ENCODE measurements around the gene MYH1. TPM values are rescaled to one million over a fixed set of nuclear protein-coding genes. Genes with fewer than 3 reads are reported as not detected.

MYH1 gene
- total and polyA plus RNA-seq, 10 of the 15 experiments (the other 5 are each of a cell fraction or from before 2014, with no cell fraction given) = 0.01 TPM; not detected in 9

GRCh38 chr17:10499950-10500349 is 18.4 kb downstream of the MYH1 start:
- WGBS (ENCODE audit: insufficient coverage, insufficient replicate concordance, low lambda C conversion rate, missing lambda C conversion rate) = 51% methylated on average over 3 of the region's 3 CpGs
- no peak for ATAC-seq
- TF ChIP-seq MYB (IDR thresholded peaks at IDR 0.05; ENCODE audit: borderline replicate concordance, low read depth, low read length) = no peak
- no peak for TF ChIP-seq KAT2A (conservative IDR thresholded peaks at IDR 0.05; ENCODE audit: control insufficient read depth, low read depth, low read length)
- TF ChIP-seq SREBF2 (IDR thresholded peaks at IDR 0.05; ENCODE audit: low read length) = no peak
- TF ChIP-seq SMARCA5 (IDR thresholded peaks at IDR 0.05) = no peak
- no peak for TF ChIP-seq EP300 (IDR thresholded peaks at IDR 0.05; ENCODE audit: borderline replicate concordance in 1 of 2, control insufficient read depth in 1 of 2, low read depth in 2 of 2, low read length in 2 of 2)
- TF ChIP-seq NRF1 (conservative IDR thresholded peaks at IDR 0.05; ENCODE audit: low read depth, low read length) = no peak
- TF ChIP-seq GATAD2B (conservative IDR thresholded peaks at IDR 0.05; ENCODE audit: low read depth) = no peak
- TF ChIP-seq CBX5 (IDR thresholded peaks at IDR 0.05; ENCODE audit: low read depth) = no peak
- no peak for TF ChIP-seq PBX3 (IDR thresholded peaks at IDR 0.05; ENCODE audit: insufficient replicate concordance, low read depth, low read length)
- no peak for TF ChIP-seq CHD2 (IDR thresholded peaks at IDR 0.05; ENCODE audit: borderline replicate concordance, low read depth, low read length)
- TF ChIP-seq BRCA1 (IDR thresholded peaks at IDR 0.05; ENCODE audit: low read depth, low read length) = no peak
- TF ChIP-seq RFX5 (IDR thresholded peaks at IDR 0.05; ENCODE audit: low read depth, low read length) = no peak
- TF ChIP-seq USF2 (IDR thresholded peaks at IDR 0.05; ENCODE audit: borderline replicate concordance, low read depth, low read length) = no peak
- Histone ChIP-seq H3K9ac (ENCODE audit: control insufficient read depth, insufficient read depth, low read length) (no peak overlapping the region), H3K27me3 (replicated peaks in 1 of 2; ENCODE audit: control insufficient read depth in 2 of 2, insufficient read depth in 2 of 2, low read length in 1 of 2) (0 out of 4 replicates have a peak, but pooled peaks cover 0 to 1% of the 10 kb centered on the region in 2 experiments), H4K20me1 (ENCODE audit: control insufficient read depth, insufficient read depth) (no peaks in the 10 kb centered on the region), H3K79me2 (ENCODE audit: control insufficient read depth, insufficient read depth, low read length) (no peaks in the 10 kb centered on the region), H3K9me3 (replicated peaks; ENCODE audit: control insufficient read depth, insufficient read depth, low read length) (no peaks in the 10 kb centered on the region), H2AFZ (ENCODE audit: control insufficient read depth, low read depth, low read length) (no peak overlapping the region), H3K4me3 (no peak overlapping the region), H3K4me2 (ENCODE audit: control insufficient read depth, insufficient read depth) (no peak overlapping the region), H3K36me3 (ENCODE audit: control insufficient read depth in 2 of 2, insufficient read depth in 2 of 2, low read length in 1 of 2) (no peaks in the 10 kb centered on the region), H3K27ac (ENCODE audit: control insufficient read depth, insufficient read depth) (no peak overlapping the region), H3K4me1 (ENCODE audit: control insufficient read depth, insufficient read depth, low read length) (no peaks in the 10 kb centered on the region)
- DNase-seq (ENCODE audit: low read depth, low spot score) = no peak
- BruUV-seq (replicated peaks) = no TSS peak
- ChIA-PET RAD21 (ENCODE audit: unreplicated experiment) (no interaction called here), SMC1A (ENCODE audit: uncharacterized antibody, unreplicated experiment) (no interaction called here), POLR2A (no interaction called here), CTCF (no interaction called here)
- intact Hi-C loops (cut with micrococcal nuclease; ENCODE audit: unreplicated experiment) (no loop called here), in situ Hi-C loops (cut with MboI) (no loop called here)
- no peak for FAIRE-seq
